ENCODE results near the gene BRD9.
"Not testable (repeated sequence)": the region's sequence is repeated elsewhere in the genome, so short reads cannot be mapped to it uniquely, and the experiment has no call there.

GRCh38 chr5:840118-840973 is 52.3 kb downstream of the BRD9 start:
- TF ChIP-seq EZH2 (IDR thresholded peaks at IDR 0.05; ENCODE audit: insufficient read depth, poor library complexity, severe bottlenecking); EZH2phosphoT487 (IDR thresholded peaks at IDR 0.05; ENCODE audit: insufficient read depth, low read depth): not testable (repeated sequence)
